Muscle layer of colon (tissue), 2 donors: ENCODE data around the gene LMBRD1.
A peak's percentile ranks its signal among the peaks of the same experiment; 100 is the strongest.
"Not testable (repeated sequence)": the region's sequence is repeated elsewhere in the genome, so short reads cannot be mapped to it uniquely, and the experiment has no call there.

Experiments used
- H3K27ac ChIP-seq: one replicate; pipeline ENCODE4 v1.7.0; 2013; ENCODE audit warnings: low read depth, mild to moderate bottlenecking, low read length, moderate library complexity
- H3K27me3 ChIP-seq, 2 donors: one replicate each; pipeline ENCODE4 v1.7.0; 2013; ENCODE audit warnings: low read length in 2 of 2, mild to moderate bottlenecking in 2 of 2; ENCODE audit not compliant: insufficient read depth in 2 of 2, control insufficient read depth in 1 of 2
- H3K36me3 ChIP-seq: one replicate; pipeline ENCODE4 v1.7.0; 2013; ENCODE audit warnings: mild to moderate bottlenecking, low read length; ENCODE audit not compliant: insufficient read depth
- H3K4me1 ChIP-seq: one replicate; pipeline ENCODE4 v1.7.0; 2013; ENCODE audit warnings: mild to moderate bottlenecking, low read length; ENCODE audit not compliant: insufficient read depth
- H3K4me3 ChIP-seq, 2 donors: one replicate each; pipeline ENCODE4 v1.7.0; 2013; ENCODE audit warnings: low read length in 2 of 2, low read depth in 1 of 2, mild to moderate bottlenecking in 1 of 2, moderate library complexity in 1 of 2
- H3K9ac ChIP-seq: one replicate; pipeline ENCODE4 v1.7.0; 2013; ENCODE audit warnings: low read length
- H3K9me3 ChIP-seq: one replicate; pipeline ENCODE4 v1.7.0; 2013; ENCODE audit warnings: mild to moderate bottlenecking, low read length
- donor health status: abdominal sarcoma.
- donor health status: Adenocarcinoma of cecum.

LMBRD1 gene

GRCh38 chr6:69796073-69796641 is 653 bp downstream of the LMBRD1 start:
- Histone ChIP-seq H3K4me3 (peak overlapping the region; percentile 78 to 90), H3K9me3 (no peaks in the 10 kb centered on the region), H3K36me3 (no peaks in the 10 kb centered on the region), H3K27ac (peak overlapping the region; percentile 91), H3K4me1 (peaks cover 21% of the 10 kb centered on the region), H3K9ac (peak overlapping the region; percentile 83), H3K27me3 (no peaks in the 10 kb centered on the region)

GRCh38 chr6:69795469-69796072 is 1.2 kb downstream of the LMBRD1 start:
- no peaks in the 10 kb centered on the region for H3K9me3 ChIP-seq
- no peaks in the 10 kb centered on the region for H3K27me3 ChIP-seq
- H3K27ac ChIP-seq, result peak overlapping the region; percentile 91
- H3K4me3 ChIP-seq, result peak overlapping the region; percentile 78 to 90
- H3K4me1 ChIP-seq, result peaks cover 26% of the 10 kb centered on the region
- no peaks in the 10 kb centered on the region for H3K36me3 ChIP-seq
- H3K9ac ChIP-seq, result peak overlapping the region; percentile 83

GRCh38 chr6:69792292-69792691 is 4.5 kb downstream of the LMBRD1 start:
- Histone ChIP-seq H3K4me1 (peaks cover 20% of the 10 kb centered on the region), H3K27me3 (no peaks in the 10 kb centered on the region), H3K9ac (no peak overlapping the region), H3K9me3 (no peaks in the 10 kb centered on the region), H3K4me3 (no peak overlapping the region), H3K36me3 (peaks cover 12% of the 10 kb centered on the region), H3K27ac (peak overlapping the region; percentile 8)

GRCh38 chr6:69791065-69791471 is 5.7 kb downstream of the LMBRD1 start:
- Histone ChIP-seq H3K4me1 (peaks cover 18% of the 10 kb centered on the region), H3K27me3 (no peaks in the 10 kb centered on the region), H3K27ac (peak overlapping the region; percentile 17), H3K9ac (no peak overlapping the region), H3K36me3 (peaks cover 12% of the 10 kb centered on the region), H3K4me3 (no peak overlapping the region), H3K9me3 (no peaks in the 10 kb centered on the region)

- no peaks in the 10 kb centered on the region for H3K27me3 ChIP-seq
- H3K4me3 ChIP-seq, result no peak overlapping the region
- peaks cover 18% of the 10 kb centered on the region for H3K4me1 ChIP-seq
- H3K36me3 ChIP-seq, result peaks cover 12% of the 10 kb centered on the region
- H3K9ac ChIP-seq, result no peak overlapping the region
- no peaks in the 10 kb centered on the region for H3K9me3 ChIP-seq
- peak overlapping the region; percentile 17 for H3K27ac ChIP-seq
Measured at GRCh38 chr6:69790629-69791028, 6.2 kb downstream of the LMBRD1 start.

- no peak overlapping the region for H3K27ac ChIP-seq
- no peaks in the 10 kb centered on the region for H3K9me3 ChIP-seq
- H3K4me1 ChIP-seq, result peaks cover 18% of the 10 kb centered on the region
- H3K9ac ChIP-seq, result no peak overlapping the region
- no peaks in the 10 kb centered on the region for H3K27me3 ChIP-seq
- H3K4me3 ChIP-seq, result no peak overlapping the region
- peaks cover 12% of the 10 kb centered on the region for H3K36me3 ChIP-seq
Measured at GRCh38 chr6:69789578-69789977, 7.2 kb downstream of the LMBRD1 start.

GRCh38 chr6:69787436-69787835 is 9.4 kb downstream of the LMBRD1 start:
- not testable (repeated sequence) for H3K27me3 ChIP-seq, H3K9ac ChIP-seq, H3K9me3 ChIP-seq, H3K4me3 ChIP-seq, H3K27ac ChIP-seq
- Histone ChIP-seq H3K36me3 (peaks cover 12% of the 10 kb centered on the region), H3K4me1 (peaks cover 24% of the 10 kb centered on the region)

GRCh38 chr6:69785697-69786096 is 11.1 kb downstream of the LMBRD1 start:
- H3K27ac ChIP-seq, result no peak overlapping the region
- no peaks in the 10 kb centered on the region for H3K27me3 ChIP-seq
- H3K4me3 ChIP-seq, result no peak overlapping the region

GRCh38 chr6:69784595-69785377 is 12.0 kb downstream of the LMBRD1 start:
- Histone ChIP-seq H3K27me3 (no peaks in the 10 kb centered on the region), H3K4me3 (no peak overlapping the region), H3K4me1 (peaks cover 13% of the 10 kb centered on the region), H3K27ac (no peak overlapping the region), H3K9ac (no peak overlapping the region), H3K9me3 (no peaks in the 10 kb centered on the region), H3K36me3 (peaks cover 8% of the 10 kb centered on the region)

More at GRCh38 chr6:69785697-69786096, 11.1 kb downstream of the LMBRD1 start:
- Histone ChIP-seq H3K4me1 (peaks cover 15% of the 10 kb centered on the region), H3K36me3 (peaks cover 12% of the 10 kb centered on the region), H3K9me3 (no peaks in the 10 kb centered on the region), H3K9ac (no peak overlapping the region)

- Histone ChIP-seq H3K36me3 (no peaks in the 10 kb centered on the region), H3K27me3 (no peaks in the 10 kb centered on the region), H3K27ac (no peak overlapping the region), H3K9me3 (no peaks in the 10 kb centered on the region), H3K4me1 (peaks cover 13% of the 10 kb centered on the region), H3K9ac (no peak overlapping the region), H3K4me3 (no peak overlapping the region)
Measured at GRCh38 chr6:69783108-69783507, 13.7 kb downstream of the LMBRD1 start.

- H3K9ac ChIP-seq, result no peak overlapping the region
- H3K4me1 ChIP-seq, result peaks cover 13% of the 10 kb centered on the region
- no peaks in the 10 kb centered on the region for H3K27me3 ChIP-seq
- H3K9me3 ChIP-seq, result no peaks in the 10 kb centered on the region
- H3K27ac ChIP-seq, result no peak overlapping the region
- H3K4me3 ChIP-seq, result no peak overlapping the region
- H3K36me3 ChIP-seq, result no peaks in the 10 kb centered on the region
Measured at GRCh38 chr6:69780585-69781178, 16.1 kb downstream of the LMBRD1 start.
